HG03139 (cell line): Measurements from ENCODE around the gene SUPT5H.

Experiments
- ATAC-seq: cut with Tn5 transposase; IDR thresholded peaks from one replicate; pipeline ENCODE4 v1.9.1; 2021; ENCODE audit not compliant: unreplicated experiment

The SUPT5H gene

GRCh38 chr19:39409208-39410016 is 36.0 kb upstream of the SUPT5H start:
- no peak for ATAC-seq

DNA sequence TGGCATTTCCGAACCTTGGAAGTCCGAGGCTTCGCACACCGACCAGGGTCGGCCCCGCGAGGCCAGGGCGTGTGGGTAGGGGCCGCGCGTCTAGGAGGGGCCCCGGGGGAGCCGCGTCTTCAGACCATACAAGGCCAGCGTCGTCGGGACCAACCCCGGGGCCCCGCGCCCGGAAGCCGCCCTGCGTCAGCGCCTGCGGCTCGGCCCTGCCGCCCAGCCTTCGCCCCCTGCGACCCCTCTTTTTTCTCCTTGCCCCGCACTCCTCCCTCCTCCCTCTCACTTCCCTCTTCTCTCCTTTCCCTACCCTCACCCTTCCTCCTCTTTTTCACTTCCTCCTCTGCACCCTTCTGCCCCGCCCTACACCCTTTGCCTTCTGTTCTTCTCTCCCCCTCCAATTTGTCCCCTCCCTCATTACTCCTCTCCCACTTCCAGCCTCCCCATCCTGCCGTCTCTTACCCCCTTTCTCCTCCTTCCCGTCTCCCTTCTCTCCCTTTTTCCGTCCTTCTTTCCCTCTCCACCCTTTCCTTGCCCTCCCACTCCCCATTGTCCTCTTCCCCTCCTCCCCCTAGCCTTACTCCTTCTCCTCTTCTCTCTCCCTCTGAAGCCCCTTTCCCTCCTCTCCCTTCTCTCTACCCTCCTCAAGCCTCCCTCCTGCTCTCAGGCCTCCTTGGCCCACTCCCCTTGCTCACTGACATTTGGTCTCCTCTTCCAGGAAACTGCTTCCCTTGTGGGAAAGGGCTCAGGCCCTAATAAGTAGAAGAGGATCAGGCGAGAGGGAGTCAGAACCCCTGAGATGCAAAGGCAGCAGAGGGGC is 35.2 kb upstream of the SUPT5H start:
- ATAC-seq: no peak

- no peak for ATAC-seq
These were observed 34.6 kb upstream of the SUPT5H start for GRCh38 chr19:39410831-39411080.

- no peak for ATAC-seq
These were observed 34.1 kb upstream of the SUPT5H start for GRCh38 chr19:39411081-39411831.

DNA sequence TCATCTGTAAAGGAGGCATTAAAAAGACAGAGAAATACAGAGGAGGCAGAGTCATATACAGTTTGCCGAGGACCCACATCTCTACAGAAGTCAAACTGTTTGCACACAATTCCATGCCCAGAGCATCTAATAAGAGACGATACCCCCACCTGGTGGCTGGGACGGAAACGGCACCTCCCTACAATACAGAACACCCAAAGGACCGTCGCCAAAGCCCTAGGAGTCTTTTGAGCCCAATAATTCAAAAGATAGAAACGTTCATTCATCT is 33.6 kb upstream of the SUPT5H start:
- ATAC-seq: peak; percentile 20

DNA sequence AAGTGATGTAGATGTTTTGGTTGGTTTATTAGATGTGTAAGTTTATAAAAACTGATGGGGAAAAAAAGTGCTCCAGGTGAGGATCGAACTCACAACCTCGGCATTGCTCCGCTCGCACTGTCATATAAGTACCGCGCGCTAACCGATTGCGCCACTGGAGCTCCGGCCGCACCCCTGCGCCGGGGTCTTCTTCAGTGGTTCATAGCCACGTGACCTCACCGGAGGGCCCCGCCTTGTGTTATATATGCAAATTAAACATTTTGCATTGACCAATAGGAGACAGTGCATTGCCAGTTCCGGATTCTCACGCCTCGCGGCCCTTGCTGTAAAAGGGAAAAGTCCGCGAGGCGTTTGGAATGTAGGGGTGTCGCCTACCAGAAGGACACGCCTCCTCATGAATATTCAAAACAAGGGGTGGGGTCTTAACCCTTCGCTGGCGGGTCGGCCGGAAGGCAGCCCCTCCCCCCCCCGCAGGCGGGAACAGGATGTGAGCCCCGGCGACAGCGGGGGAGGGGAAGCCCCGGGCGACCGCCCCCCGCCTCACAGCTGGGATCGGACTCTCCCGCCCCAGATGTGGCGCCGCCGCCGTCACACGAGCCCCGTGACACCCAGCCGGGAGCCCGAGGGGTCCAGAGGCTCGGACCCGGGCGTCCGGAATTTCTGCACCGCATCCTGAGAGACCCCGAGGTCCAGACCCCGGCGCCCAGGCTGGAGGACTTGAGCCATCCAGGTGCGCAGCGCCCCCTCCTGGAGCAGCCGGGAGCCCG is 33.1 kb upstream of the SUPT5H start, which contains the start of gene PLEKHG2:
PLEKHG2 (plus strand) TSS at position 570 of the 767 bp plus-strand sequence. CDS start 1,418 bp downstream, outside the sequence.
- ATAC-seq: peak; percentile 47

DNA sequence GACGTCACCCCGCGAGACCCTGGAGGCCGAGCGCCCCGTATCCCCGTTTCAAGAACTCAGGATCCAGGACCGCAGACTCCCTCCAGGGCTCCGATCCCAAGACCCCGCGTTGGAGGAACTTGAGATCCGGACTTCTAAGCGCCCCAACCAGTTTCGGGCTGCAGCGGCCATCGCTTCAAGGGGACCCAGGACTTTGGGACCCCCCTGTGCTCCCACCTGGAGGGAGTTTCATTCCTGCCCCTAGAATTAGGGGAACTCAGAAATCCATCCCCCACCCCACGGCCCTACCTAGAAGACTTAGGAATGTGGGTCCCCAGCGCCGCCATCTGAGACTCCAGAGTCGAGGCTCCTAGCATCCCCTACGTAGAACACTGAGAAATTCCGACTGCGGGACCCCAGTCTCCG is 32.5 kb upstream of the SUPT5H start:
- no peak for ATAC-seq

GRCh38 chr19:39413272-39413910 is 32.0 kb upstream of the SUPT5H start:
- ATAC-seq: no peak

DNA sequence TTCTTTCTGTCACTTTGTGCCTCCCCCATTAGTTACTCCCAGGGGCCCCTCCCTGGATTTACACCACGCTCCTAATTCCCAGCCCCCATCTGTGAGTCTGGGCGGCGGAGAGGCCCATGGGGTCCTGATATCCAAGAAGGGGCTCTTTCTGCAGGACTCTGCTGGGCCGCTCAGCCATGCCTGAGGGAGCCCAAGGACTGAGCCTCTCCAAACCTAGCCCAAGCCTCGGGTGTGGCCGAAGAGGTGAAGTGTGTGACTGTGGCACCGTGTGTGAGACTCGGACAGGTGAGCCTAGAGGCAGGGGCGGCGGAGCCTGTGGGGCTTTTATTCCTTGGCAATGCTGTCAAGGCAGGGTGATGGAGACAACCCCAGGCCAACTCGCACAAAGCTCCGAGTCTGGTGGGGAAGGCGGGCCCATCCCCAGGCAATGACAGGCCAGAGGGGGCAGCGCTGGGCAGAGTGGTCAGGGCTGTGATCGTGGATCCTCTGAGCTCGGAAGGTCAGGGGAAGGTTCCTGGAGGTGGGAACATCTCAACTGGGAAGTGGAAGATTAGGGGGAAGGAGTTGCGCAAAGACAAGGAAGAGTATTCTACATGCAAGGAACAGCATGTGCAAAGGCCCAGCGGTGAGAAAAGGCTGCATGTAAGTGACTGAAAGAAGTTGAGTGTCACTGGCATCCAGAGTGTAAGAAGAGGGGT is 31.3 kb upstream of the SUPT5H start:
- no peak for ATAC-seq

GRCh38 chr19:39415111-39416046 is 30.0 kb upstream of the SUPT5H start:
- no peak for ATAC-seq

GRCh38 chr19:39416152-39417120 is 28.9 kb upstream of the SUPT5H start:
- ATAC-seq: no peak

DNA sequence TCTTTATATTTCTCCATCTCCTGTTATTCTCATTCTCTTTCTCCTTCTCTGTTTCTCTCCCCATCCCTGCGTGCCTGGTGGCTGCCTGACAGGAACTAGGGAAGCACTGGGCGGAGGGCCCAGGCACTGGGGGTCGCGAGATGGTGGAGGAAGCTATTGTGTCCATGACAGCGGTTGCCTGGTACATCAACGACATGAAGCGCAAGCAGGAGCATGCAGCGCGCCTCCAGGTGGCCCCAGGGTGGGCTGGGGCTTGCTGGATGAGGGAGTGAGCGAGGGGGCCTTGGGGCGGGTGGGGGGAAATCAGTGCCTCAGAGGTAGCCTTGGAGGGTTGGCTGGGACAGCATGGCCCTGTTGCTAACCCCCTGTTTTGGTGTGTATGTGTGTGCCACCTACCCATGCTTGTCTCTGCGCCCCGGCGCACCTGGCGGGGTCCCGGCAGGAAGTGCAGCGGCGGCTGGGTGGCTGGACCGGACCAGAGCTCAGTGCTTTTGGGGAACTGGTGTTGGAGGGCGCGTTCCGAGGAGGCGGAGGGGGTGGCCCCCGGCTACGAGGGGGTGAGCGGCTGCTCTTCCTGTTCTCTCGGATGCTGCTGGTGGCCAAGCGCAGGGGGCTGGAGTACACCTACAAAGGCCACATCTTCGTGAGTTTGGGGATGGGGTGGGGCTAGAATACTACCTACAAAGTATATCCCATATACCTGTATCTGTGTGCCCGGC is 27.8 kb upstream of the SUPT5H start:
- ATAC-seq: no peak

GRCh38 chr19:39419003-39419402 is 26.4 kb upstream of the SUPT5H start:
- ATAC-seq: no peak

DNA sequence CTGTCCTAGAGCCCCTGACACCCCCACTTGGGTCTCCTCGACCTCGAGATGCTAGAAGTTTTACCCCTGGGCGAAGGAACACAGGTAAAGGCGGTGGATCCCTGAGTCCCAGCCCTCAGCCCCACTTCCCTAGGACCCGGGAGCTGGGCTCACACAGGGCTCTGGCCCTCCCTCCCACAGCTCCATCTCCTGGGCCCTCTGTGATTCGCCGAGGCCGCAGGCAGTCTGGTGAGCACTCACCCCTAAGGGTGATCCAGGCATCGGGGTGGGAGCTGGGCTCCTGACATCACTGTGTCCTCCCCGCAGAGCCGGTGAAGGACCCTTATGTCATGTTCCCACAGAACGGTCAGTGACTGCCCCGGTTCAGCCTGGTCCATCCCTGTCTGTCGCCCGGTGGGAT is 24.6 kb upstream of the SUPT5H start:
- ATAC-seq: no peak

GRCh38 chr19:39422020-39422419 is 23.4 kb upstream of the SUPT5H start:
- no peak for ATAC-seq

DNA sequence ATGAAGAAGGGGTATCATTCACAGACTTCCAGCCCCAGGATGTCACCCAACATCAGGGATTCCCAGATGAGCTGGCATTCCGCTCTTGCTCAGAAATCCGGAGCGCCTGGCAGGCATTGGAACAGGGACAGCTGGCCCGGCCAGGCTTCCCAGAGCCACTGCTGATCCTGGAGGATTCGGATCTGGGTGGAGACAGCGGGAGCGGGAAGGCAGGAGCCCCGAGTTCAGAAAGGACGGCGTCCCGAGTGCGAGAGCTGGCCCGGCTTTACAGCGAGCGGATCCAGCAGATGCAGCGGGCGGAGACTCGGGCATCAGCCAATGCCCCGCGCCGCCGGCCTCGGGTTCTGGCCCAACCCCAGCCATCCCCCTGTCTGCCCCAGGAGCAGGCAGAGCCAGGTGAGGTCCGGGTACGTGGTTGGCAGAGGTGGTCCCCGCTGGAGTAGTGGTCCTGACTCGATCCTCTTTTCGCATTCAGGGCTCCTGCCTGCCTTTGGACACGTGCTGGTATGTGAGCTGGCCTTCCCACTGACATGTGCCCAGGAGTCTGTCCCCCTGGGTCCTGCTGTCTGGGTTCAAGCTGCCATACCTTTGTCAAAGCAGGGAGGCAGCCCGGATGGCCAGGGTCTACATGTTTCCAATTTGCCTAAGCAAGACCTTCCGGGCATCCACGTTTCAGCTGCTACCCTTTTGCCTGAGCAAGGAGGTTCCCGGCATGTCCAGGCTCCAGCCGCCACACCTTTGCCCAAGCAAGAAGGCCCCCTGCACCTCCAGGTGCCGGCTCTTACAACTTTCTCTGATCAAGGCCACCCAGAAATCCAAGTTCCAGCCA is 21.9 kb upstream of the SUPT5H start:
- ATAC-seq: no peak
